Sigmoid colon (tissue), 4 donors: ENCODE data around the gene CD247.

Source experiments
- CTCF ChIP-seq, 4 experiments: fragments of 450-650 bp in 3 of 4; fragments of 200-600 bp in 1 of 4; IDR thresholded peaks; one replicate each; pipeline ENCODE4 v1.5.1; 2016 to 2019; ENCODE audit warnings: antibody characterized with exemption in 4 of 4, mild to moderate bottlenecking in 3 of 4, moderate library complexity in 2 of 4
- POLR2AphosphoS5 ChIP-seq, 4 donors: sonication (generic); formaldehyde crosslinking; IDR thresholded peaks; one replicate each; pipeline ENCODE4 v1.6.1; 2017; ENCODE audit warnings: antibody characterized with exemption in 4 of 4

GRCh38 chr1:167532964-167533824, 14.9 kb upstream of the CD247 start:
- TF ChIP-seq CTCF (IDR thresholded peaks at IDR 0.05) (no peak), POLR2AphosphoS5 (IDR thresholded peaks at IDR 0.05) (no peak)
